WTC11 (cell line): ENCODE results near the gene NAT9.
A peak's percentile ranks its signal among the peaks of the same experiment; 100 is the strongest.

Experiments used
- NFE2L1 ChIP-seq: sonication (generic); formaldehyde crosslinking; IDR thresholded peaks from 2 replicates; pipeline ENCODE4 v1.8.1; 2023; ENCODE audit warnings: missing genetic modification reagents
- NR2C2 ChIP-seq: sonication (generic); formaldehyde crosslinking; IDR thresholded peaks from 2 replicates; pipeline ENCODE4 v1.8.0; 2022; ENCODE audit warnings: mild to moderate bottlenecking, missing genetic modification reagents
- TCF7 ChIP-seq: sonication (generic); formaldehyde crosslinking; IDR thresholded peaks from 2 replicates; pipeline ENCODE4 v1.8.0; 2022; ENCODE audit warnings: mild to moderate bottlenecking, low read depth, missing genetic modification reagents, moderate library complexity
- ZNF263 ChIP-seq: sonication (generic); formaldehyde crosslinking; IDR thresholded peaks from 2 replicates; pipeline ENCODE4 v1.8.1; 2022; ENCODE audit warnings: low read depth, mild to moderate bottlenecking, moderate library complexity, missing genetic modification reagents
- ZNF317 ChIP-seq: sonication (generic); formaldehyde crosslinking; IDR thresholded peaks from 2 replicates; pipeline ENCODE4 v1.8.1; 2023; ENCODE audit warnings: low read depth, mild to moderate bottlenecking, moderate library complexity, missing genetic modification reagents, borderline replicate concordance
- TF ChIP-seq, protein P1 (sequence below): fragments of 200-600 bp; IDR thresholded peaks from 2 replicates; pipeline ENCODE4 v1.8.0; 2022; ENCODE audit warnings: antibody characterized with exemption

DNA sequence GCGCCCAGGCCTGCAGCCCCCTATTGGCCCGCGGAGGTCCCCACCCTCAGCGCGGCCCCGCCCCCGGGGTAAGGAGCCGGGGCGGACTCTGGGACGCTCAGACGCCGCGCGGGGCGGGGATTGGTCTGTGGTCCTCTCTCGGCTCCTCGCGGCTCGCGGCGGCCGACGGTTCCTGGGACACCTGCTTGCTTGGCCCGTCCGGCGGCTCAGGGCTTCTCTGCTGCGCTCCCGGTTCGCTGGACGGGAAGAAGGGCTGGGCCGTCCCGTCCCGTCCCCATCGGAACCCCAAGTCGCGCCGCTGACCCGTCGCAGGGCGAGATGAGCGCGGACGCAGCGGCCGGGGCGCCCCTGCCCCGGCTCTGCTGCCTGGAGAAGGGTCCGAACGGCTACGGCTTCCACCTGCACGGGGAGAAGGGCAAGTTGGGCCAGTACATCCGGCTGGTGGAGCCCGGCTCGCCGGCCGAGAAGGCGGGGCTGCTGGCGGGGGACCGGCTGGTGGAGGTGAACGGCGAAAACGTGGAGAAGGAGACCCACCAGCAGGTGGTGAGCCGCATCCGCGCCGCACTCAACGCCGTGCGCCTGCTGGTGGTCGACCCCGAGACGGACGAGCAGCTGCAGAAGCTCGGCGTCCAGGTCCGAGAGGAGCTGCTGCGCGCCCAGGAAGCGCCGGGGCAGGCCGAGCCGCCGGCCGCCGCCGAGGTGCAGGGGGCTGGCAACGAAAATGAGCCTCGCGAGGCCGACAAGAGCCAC, 27.4 kb downstream of the NAT9 start, which contains the start of gene NHERF1:
- TF ChIP-seq, protein P1, sequence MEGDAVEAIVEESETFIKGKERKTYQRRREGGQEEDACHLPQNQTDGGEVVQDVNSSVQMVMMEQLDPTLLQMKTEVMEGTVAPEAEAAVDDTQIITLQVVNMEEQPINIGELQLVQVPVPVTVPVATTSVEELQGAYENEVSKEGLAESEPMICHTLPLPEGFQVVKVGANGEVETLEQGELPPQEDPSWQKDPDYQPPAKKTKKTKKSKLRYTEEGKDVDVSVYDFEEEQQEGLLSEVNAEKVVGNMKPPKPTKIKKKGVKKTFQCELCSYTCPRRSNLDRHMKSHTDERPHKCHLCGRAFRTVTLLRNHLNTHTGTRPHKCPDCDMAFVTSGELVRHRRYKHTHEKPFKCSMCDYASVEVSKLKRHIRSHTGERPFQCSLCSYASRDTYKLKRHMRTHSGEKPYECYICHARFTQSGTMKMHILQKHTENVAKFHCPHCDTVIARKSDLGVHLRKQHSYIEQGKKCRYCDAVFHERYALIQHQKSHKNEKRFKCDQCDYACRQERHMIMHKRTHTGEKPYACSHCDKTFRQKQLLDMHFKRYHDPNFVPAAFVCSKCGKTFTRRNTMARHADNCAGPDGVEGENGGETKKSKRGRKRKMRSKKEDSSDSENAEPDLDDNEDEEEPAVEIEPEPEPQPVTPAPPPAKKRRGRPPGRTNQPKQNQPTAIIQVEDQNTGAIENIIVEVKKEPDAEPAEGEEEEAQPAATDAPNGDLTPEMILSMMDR, result no peak
- peak; percentile 43; the same call in 1 of the 2 replicates for TF ChIP-seq ZNF317 (CRISPR knock-in tag)
- no peak for TF ChIP-seq ZNF263 (CRISPR knock-in tag)
- no peak for TF ChIP-seq NFE2L1
- TF ChIP-seq TCF7 (CRISPR knock-in tag), result no peak; the same call in 1 of the 2 replicates
- TF ChIP-seq NR2C2 (CRISPR knock-in tag), result 0 out of 2 replicates have a peak, but pooled peaks have one; percentile 45
